ENCODE data around the gene KCND1. TPM values are rescaled to one million over a fixed set of nuclear protein-coding genes. Genes with fewer than 3 reads are reported as not detected.
A peak's percentile ranks its signal among the peaks of the same experiment; 100 is the strongest.

Gene KCND1
- polyA plus RNA-seq, 1 donor, result 2.5 TPM

- H3K9me3 ChIP-seq (ENCODE audit: control insufficient read depth, low read depth, low read length), result no peaks in the 10 kb centered on the region
- H3K27me3 ChIP-seq (ENCODE audit: control insufficient read depth, insufficient read depth, low read length), result no peaks in the 10 kb centered on the region
- no peak overlapping the region for H3K27ac ChIP-seq (ENCODE audit: low read length)
- H3K4me1 ChIP-seq (ENCODE audit: control insufficient read depth, insufficient read depth, low read length), result peaks cover 18% of the 10 kb centered on the region
- H3K4me3 ChIP-seq (ENCODE audit: low read length), result no peak overlapping the region
- DNase-seq, result no peak
- WGBS (ENCODE audit: insufficient coverage, low lambda C conversion rate), result no CpG with 5 or more reads among the region's 5 CpGs
- peaks cover 21% of the 10 kb centered on the region for H3K36me3 ChIP-seq (ENCODE audit: control insufficient read depth, insufficient read depth, low read length)
Observed at GRCh38 chrX:48913605-48914366, 57.9 kb downstream of the KCND1 start.

DNA sequence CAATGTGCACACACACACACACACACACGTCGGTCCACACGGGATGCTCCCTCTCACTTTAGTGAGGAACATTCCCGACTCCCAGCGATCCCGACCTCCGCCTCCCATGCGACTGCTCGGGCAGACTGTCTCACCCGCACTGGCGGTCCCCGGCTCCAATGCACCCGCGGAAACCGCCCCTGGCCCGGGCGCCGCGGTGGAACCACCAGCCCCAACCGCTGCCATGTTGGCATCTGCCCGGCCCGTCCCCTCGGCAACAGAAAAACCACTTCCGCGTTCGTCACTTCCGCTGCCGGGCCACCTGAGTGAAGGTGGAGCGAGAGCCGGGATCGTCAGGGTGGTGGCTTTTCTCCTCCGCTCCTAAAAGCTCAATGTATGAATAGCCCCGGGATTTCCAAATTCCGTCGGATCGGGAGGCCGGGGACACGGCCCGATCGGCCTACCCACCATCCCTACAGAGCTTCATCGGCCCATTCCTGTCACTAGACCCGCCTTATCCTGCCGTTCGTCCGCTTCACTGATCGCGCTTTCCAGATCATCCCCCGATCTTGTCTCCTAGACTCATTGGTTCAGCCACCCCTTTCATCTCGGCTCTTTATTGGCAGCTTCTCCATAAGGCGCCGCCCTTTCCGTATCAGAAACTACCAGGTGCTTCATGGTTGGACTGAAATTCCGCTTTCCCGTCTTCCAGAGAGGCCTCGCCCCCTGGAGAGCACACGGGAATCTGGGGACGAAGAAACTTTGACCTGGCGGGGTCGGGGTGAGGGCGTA lies 60.0 kb downstream of the KCND1 start, which contains the start of gene SLC35A2:
SLC35A2 (minus strand) TSS at position 235 of the 771 bp plus-strand sequence; CDS start at position 225, 10 bp downstream.
- no CpG with 5 or more reads among the region's 60 CpGs for WGBS (ENCODE audit: insufficient coverage, low lambda C conversion rate)
- Histone ChIP-seq H3K4me1 (ENCODE audit: control insufficient read depth, insufficient read depth, low read length) (peaks cover 10% of the 10 kb centered on the region), H3K27me3 (ENCODE audit: control insufficient read depth, insufficient read depth, low read length) (no peaks in the 10 kb centered on the region), H3K27ac (ENCODE audit: low read length) (peak within 1 kb of the TSS; percentile 86), H3K4me3 (ENCODE audit: low read length) (peak within 1 kb of the TSS; percentile 89), H3K36me3 (ENCODE audit: control insufficient read depth, insufficient read depth, low read length) (peaks cover 26% of the 10 kb centered on the region), H3K9me3 (ENCODE audit: control insufficient read depth, low read depth, low read length) (no peaks in the 10 kb centered on the region)
- DNase-seq, result peak; percentile 78 to 91

Other genes starting within 250 kb of the KCND1 start
- 3.9 TPM for gene GLOD5, start 210.1 kb downstream of the KCND1 start, polyA plus RNA-seq
- gene GATA1, start 185.3 kb downstream of the KCND1 start, polyA plus RNA-seq, result 0.76 TPM
- 133 TPM for gene HDAC6, start 169.8 kb downstream of the KCND1 start, polyA plus RNA-seq
- 0.27 TPM for gene ERAS, start 145.3 kb downstream of the KCND1 start, polyA plus RNA-seq
- gene PCSK1N, start 136.2 kb downstream of the KCND1 start, polyA plus RNA-seq, result 178 TPM
- 42.3 TPM for gene TIMM17B, start 74.1 kb downstream of the KCND1 start, polyA plus RNA-seq
- 99.9 TPM for gene PQBP1, start 73.9 kb downstream of the KCND1 start, polyA plus RNA-seq
- gene SLC35A2, start 60.2 kb downstream of the KCND1 start, polyA plus RNA-seq, result 23.6 TPM
- gene PIM2, start 52.8 kb downstream of the KCND1 start, polyA plus RNA-seq, result 11.5 TPM
- 46.9 TPM for gene OTUD5, start 14.2 kb downstream of the KCND1 start, polyA plus RNA-seq
- gene GRIPAP1, start 30.4 kb upstream of the KCND1 start, polyA plus RNA-seq, result 51.4 TPM
- 33.5 TPM for gene TFE3, start 71.5 kb upstream of the KCND1 start, polyA plus RNA-seq
- gene CCDC120, start 87.2 kb upstream of the KCND1 start, polyA plus RNA-seq, result 27.3 TPM
- gene PRAF2, start 102.2 kb upstream of the KCND1 start, polyA plus RNA-seq, result 14.0 TPM
- 46.6 TPM for gene WDR45, start 108.0 kb upstream of the KCND1 start, polyA plus RNA-seq
- gene GPKOW, start 151.9 kb upstream of the KCND1 start, polyA plus RNA-seq, result 18.9 TPM
- gene MAGIX, start 190.9 kb upstream of the KCND1 start, polyA plus RNA-seq, result 2.5 TPM
- 118 TPM for gene PLP2, start 200.1 kb upstream of the KCND1 start, polyA plus RNA-seq
- 5.7 TPM for gene PRICKLE3, start 214.5 kb upstream of the KCND1 start, polyA plus RNA-seq
- 20.2 TPM for gene SYP, start 228.3 kb upstream of the KCND1 start, polyA plus RNA-seq

Measured in large intestine (tissue), 3 donors.